Lower lobe of right lung (tissue), 2 donors: ENCODE data around the gene FNDC1. TPM values are rescaled to one million over a fixed set of nuclear protein-coding genes. Genes with fewer than 3 reads are reported as not detected.

Experiments
- ATAC-seq, 2 donors: fragments of 200-7000 bp; cut with Tn5 transposase; one replicate each; pipeline ENCODE4 v1.9.1; 2020 to 2022; ENCODE audit warnings: mild to moderate bottlenecking in 2 of 2, moderate library complexity in 2 of 2
- DNase-seq: peaks from one replicate; pipeline ENCODE4 v3.0.0-alpha.2; 2020
- H3K27ac ChIP-seq: fragments of 200-600 bp; one replicate; pipeline ENCODE4 v1.8.0; 2022
- H3K27me3 ChIP-seq: fragments of 200-600 bp; one replicate; pipeline ENCODE4 v1.8.0; 2022; ENCODE audit warnings: low read depth
- H3K36me3 ChIP-seq: fragments of 200-600 bp; one replicate; pipeline ENCODE4 v1.8.0; 2022; ENCODE audit warnings: mild to moderate bottlenecking
- H3K4me1 ChIP-seq: fragments of 200-600 bp; one replicate; pipeline ENCODE4 v1.8.0; 2022
- H3K4me3 ChIP-seq: fragments of 200-600 bp; one replicate; pipeline ENCODE4 v1.8.0; 2022; ENCODE audit warnings: mild to moderate bottlenecking
- H3K9me3 ChIP-seq: fragments of 200-600 bp; one replicate; pipeline ENCODE4 v1.8.0; 2022
- intact Hi-C: fragments of 100-400 bp; cut with DNase I; formaldehyde crosslinking; loops from one replicate; pipeline ENCODE4 v1.11.0; 2022
- total RNA-seq: library from RNA; stranded (reverse); fragmentation: NEBNext Ultra II Directional; extraction: Animal tissue kit (Norgen Biotek cat#: 25700); gene quantifications from one replicate; pipeline ENCODE4 v1.2.1, GENCODE V29; 2021
- TF ChIP-seq, protein P1 (sequence below): fragments of 200-600 bp; IDR thresholded peaks from one replicate; pipeline ENCODE4 v1.8.0; 2022; ENCODE audit warnings: antibody characterized with exemption, mild to moderate bottlenecking
- donor health status: DM: no; HTN: yes; CAD: no; lungs with severe emphysema.

Gene FNDC1
- total RNA-seq, 1 donor from 2014 or later, result 0.44 TPM

DNA sequence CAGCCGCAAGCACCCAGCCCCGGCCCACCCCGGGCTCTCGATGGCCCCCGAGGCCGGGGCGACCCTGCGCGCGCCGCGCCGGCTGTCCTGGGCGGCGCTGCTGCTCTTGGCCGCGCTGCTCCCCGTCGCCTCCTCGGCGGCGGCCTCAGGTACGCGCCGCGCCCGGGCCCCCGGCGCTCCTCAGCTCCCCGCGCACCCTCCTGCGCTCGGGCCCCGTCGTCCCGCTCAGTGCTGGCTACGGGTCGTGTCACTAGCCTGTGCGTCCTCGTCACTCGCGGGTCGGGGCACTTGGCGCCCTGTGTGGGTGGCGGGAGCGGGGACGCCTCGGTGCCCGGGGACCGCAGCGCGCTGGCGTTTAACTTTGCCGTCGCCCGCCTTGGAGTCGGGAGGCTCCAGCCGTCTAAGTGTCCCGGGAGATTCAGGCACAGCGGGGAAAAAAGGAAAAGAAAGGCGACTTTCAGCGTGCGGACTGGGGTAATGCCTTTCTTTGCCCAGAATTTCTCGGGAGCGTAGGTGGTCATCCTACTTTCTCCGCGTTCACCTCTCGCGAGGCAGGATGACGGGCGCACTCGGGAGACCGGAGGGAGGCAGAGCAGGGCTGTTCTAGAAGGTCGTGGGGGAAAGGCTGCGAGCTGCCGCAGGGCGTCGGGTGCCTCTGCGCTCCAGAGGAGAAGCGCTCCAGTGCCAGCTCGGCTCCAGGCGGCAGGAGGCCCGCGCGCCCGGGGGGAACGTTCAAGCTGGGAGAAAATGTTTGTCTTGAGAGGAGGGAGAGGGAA is 545 bp downstream of the FNDC1 start:
- TF ChIP-seq, protein P1, sequence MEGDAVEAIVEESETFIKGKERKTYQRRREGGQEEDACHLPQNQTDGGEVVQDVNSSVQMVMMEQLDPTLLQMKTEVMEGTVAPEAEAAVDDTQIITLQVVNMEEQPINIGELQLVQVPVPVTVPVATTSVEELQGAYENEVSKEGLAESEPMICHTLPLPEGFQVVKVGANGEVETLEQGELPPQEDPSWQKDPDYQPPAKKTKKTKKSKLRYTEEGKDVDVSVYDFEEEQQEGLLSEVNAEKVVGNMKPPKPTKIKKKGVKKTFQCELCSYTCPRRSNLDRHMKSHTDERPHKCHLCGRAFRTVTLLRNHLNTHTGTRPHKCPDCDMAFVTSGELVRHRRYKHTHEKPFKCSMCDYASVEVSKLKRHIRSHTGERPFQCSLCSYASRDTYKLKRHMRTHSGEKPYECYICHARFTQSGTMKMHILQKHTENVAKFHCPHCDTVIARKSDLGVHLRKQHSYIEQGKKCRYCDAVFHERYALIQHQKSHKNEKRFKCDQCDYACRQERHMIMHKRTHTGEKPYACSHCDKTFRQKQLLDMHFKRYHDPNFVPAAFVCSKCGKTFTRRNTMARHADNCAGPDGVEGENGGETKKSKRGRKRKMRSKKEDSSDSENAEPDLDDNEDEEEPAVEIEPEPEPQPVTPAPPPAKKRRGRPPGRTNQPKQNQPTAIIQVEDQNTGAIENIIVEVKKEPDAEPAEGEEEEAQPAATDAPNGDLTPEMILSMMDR, result no peak
- DNase-seq (peak; percentile 52), ATAC-seq (peak; percentile 19 to 31)
- intact Hi-C loops, result loop anchor here (10.0 kb wide), 1 partner anchor 485 kb away; no protein-coding TSS in a partner anchor
- Histone ChIP-seq H3K4me3 (peak overlapping the region; percentile 44), H3K27ac (no peak overlapping the region), H3K36me3 (no peaks in the 10 kb centered on the region), H3K27me3 (peaks cover 52% of the 10 kb centered on the region), H3K9me3 (no peaks in the 10 kb centered on the region), H3K4me1 (peaks cover 20% of the 10 kb centered on the region)

DNA sequence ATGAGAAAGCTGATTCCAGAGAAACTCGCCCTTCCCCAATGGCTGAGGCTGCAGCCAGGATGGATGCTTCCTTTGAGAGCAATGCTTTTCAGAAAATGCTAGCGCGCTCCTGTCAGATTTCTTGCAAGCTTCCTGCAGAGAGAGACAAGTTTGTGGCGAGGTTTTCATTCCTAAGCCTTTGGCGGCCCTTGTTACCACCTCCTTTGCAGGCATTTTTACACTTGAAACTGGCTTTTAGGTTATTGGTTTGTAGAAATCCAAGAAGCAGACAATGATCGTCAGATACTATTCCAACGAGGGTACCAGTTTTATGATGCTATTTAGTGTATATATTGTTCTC is 1.1 kb downstream of the FNDC1 start:
- H3K4me3 ChIP-seq, result peak overlapping the region; percentile 44
- intact Hi-C loops, result loop anchor here (10.0 kb wide), 1 partner anchor 484 kb away; no protein-coding TSS in a partner anchor
- H3K27me3 ChIP-seq, result peaks cover 52% of the 10 kb centered on the region

DNA sequence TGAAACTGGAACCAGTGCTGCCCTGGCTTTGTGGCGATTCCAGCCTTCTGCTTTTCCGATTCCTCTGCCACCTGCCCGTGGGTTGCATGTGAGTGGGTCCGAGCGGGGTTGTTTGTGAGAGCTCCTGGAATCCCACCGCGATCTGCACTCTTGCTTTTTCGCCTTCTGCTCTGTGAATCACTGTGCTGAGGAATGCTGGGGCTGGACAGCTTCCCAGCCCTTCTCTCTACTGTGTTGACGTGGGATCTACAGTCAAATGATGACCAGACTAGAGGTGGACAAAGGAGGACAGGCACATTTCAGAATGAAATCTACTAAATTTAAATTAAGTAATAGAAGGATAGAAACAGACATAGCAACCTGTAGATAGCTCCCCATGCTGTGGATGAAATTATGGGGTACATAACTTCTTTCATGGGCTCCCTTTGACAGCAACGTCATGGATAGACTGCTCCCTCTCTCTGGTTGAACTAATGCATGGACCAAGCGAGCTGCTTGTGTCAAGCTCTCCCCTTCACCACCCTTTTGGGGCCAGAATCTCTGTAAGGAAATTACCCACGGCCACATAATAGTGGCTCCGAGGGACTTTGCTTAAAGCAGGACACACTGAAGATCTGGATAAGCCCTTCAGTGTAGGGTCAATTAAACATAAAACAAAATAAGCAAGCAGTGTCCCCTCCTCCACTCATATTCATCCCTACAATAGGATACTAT is 2.0 kb downstream of the FNDC1 start:
- Histone ChIP-seq H3K9me3 (no peaks in the 10 kb centered on the region), H3K4me1 (peaks cover 20% of the 10 kb centered on the region), H3K27ac (no peak overlapping the region), H3K36me3 (no peaks in the 10 kb centered on the region), H3K27me3 (peaks cover 52% of the 10 kb centered on the region), H3K4me3 (no peak overlapping the region)
- TF ChIP-seq, protein P1, result no peak
- ATAC-seq (no peak), DNase-seq (no peak)
- intact Hi-C loops, result loop anchor here (10.0 kb wide), 1 partner anchor 484 kb away; no protein-coding TSS in a partner anchor

More for the DNA sequence above, 1.1 kb downstream of the FNDC1 start:
- Histone ChIP-seq H3K27ac (no peak overlapping the region), H3K9me3 (no peaks in the 10 kb centered on the region), H3K4me1 (peaks cover 20% of the 10 kb centered on the region), H3K36me3 (no peaks in the 10 kb centered on the region)
- TF ChIP-seq, protein P1, result no peak
- ATAC-seq, result no peak
- no peak for DNase-seq

DNA sequence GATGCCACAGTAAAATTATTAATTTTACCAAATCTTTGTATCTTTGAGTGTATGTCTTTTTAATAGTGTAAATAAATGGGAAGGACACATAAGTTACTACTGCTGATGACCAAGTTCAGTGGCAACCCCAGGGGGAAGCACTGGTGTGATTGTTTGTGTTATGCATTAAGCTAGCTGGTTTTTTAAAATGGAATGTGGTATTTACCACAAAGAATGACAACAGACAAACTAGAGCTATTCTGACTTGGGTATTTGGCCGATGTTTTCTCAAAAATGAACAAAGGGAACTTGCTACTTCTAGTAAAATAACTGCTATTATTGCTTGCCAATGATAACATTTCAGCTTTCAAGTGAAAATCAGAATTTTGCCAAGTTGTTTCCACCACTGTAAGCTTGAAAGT is 2.9 kb downstream of the FNDC1 start:
- intact Hi-C loops, result loop anchor here (10.0 kb wide), 1 partner anchor 483 kb away; no protein-coding TSS in a partner anchor
- Histone ChIP-seq H3K4me1 (peaks cover 20% of the 10 kb centered on the region), H3K4me3 (no peak overlapping the region), H3K9me3 (no peaks in the 10 kb centered on the region), H3K27ac (no peak overlapping the region), H3K27me3 (peaks cover 46% of the 10 kb centered on the region), H3K36me3 (no peaks in the 10 kb centered on the region)
- DNase-seq (no peak), ATAC-seq (no peak)
- TF ChIP-seq, protein P1, result no peak

DNA sequence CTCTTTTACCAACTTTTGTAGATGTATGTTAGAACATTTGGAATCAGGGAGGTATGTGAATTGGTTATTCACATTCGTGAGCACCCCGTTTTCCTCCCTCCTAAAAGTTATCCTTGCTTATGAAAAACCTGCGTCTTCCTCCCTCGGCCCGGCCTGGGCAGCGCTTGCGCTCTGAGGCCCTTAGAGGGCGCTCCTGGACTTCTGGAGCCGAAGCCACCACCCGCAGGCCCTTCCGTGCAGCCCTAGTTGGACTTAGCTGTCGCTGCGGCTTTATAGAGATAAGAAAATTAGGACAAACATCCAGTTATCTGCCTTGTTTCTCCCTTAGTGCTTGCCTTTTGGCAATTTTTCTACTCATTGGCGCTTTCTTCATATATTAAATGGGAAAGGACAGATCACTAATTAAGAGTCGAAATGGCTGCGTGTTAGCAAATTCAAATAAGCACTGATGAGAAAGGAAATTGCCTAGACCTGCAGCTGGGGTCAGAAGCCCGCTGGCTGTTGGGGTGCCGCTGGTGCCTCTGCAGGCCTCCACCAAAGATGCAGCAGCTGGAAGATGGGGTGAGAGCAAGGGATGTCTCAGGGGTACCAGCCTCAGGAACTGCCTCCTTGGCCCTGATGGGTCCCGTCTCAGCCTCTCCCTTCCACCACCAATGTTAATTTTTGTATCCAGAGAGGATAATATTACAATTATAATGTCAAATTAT is 5.2 kb downstream of the FNDC1 start:
- no peaks in the 10 kb centered on the region for H3K36me3 ChIP-seq
- H3K4me3 ChIP-seq, result no peak overlapping the region
- intact Hi-C loops, result loop anchor here (10.0 kb wide), 1 partner anchor 480 kb away; no protein-coding TSS in a partner anchor
- H3K27ac ChIP-seq, result no peak overlapping the region
- H3K9me3 ChIP-seq, result no peaks in the 10 kb centered on the region
- peaks cover 28% of the 10 kb centered on the region for H3K27me3 ChIP-seq
- peak; percentile 84 for DNase-seq
- ATAC-seq, result peak; percentile 91 to 92
- TF ChIP-seq, protein P1, result peak; percentile 93
- H3K4me1 ChIP-seq, result peaks cover 13% of the 10 kb centered on the region
